Inflammatory macrophage treated with lipopolysaccharide for 1 hour (primary cell): ENCODE measurements around the gene INSIG2.

Experiments
- DNase-seq, 2 donors: peaks; one replicate each; pipeline ENCODE4 v3.0.0-alpha.2; 2020 to 2022

Gene INSIG2

DNA sequence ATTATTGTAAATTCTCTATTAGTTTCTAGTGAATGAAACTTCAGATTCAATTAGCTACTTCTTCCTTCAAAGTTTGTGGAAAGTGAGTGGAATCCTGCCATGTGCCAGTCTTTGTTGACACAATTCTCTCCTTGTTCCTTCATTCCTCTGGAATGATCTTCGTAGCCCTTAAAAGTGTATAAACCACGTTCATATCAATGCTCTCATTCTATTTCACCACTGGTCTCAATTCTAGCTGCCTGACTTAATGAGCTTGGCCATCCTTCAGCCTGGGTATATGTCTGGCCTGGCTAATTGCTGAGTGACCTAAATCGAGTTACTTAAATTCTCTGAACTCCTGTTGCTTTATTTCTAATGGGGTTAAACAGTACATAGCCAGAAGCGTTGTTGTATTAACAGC is 43.5 kb downstream of the INSIG2 start:
- DNase-seq = no peak

DNA sequence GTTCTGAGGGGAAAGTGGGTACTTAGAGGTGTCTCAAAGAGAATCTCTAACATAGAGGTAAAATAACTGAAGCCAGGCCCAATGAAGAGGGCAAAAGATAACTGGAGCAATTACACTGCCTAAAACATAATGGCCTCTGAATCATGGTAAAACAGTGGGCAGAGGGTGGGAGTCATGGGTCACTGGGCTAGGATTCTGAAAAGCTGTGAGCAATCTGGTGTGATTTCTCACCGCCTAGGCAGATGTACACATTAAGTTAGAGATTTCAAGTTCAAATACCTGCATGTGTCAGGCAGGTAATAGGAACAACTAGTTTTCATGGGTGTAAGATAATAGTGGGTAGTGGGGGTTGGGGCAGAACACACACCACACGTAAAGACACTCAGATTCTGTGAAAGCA is 45.6 kb downstream of the INSIG2 start:
- no peak for DNase-seq

DNA sequence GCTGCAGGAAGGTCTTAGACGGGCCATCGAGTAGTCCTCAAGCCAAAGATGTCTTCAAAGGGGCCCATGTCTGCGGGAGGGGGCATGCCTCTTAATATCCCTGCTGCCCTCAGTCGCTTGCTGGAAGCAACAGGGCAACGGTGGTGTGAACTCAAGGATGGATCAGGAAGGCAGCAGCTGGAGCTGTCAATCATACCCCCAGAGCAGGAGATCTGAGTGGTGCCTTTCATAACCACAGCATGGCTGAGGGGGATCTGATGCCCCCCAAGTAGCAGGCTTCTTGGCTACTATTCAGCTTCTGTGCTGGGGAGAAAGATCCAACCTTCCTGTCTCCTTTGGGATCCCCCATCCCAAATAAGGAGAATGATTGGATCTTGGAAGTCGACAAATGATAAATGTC is 46.4 kb downstream of the INSIG2 start:
- DNase-seq = no peak

DNA sequence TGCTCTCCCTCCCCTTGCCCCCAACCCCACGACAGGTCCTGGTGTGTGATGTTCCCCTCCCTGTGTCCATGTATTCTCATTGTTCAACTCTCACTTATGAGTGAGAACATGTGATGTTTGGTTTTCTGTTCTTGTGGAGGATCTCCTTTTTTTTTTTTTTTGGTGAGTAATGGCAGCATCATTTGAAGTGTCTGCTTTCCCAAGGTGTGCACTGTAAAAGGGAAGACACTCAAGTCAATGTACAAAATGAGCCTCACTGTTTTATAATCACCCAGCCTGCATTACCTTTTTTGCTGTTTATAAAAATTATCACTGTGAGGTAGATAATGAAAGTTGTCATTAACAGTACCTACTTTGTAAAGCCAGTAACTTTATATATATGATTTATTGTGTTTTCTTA is 56.9 kb downstream of the INSIG2 start:
- no peak for DNase-seq

DNA sequence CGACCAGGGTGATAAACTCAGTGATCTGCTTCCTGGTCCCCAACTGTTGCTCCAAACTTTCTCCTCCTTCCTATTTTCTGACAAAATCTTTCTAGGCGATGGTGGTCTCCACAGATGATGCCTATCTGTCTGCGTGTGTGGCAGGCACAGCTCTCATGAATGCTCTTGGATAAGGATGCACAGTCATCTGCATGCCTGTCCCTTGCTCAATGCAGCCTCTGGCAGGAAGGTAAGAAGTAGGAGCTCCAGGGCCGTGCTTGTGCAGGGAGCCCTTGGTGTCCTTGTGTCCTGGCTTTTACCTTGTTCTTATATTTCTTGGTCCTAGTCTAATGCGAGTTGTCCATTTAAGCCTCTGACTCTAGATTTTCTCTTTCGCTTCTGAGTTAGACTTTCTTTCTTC is 57.5 kb downstream of the INSIG2 start:
- no peak for DNase-seq

DNA sequence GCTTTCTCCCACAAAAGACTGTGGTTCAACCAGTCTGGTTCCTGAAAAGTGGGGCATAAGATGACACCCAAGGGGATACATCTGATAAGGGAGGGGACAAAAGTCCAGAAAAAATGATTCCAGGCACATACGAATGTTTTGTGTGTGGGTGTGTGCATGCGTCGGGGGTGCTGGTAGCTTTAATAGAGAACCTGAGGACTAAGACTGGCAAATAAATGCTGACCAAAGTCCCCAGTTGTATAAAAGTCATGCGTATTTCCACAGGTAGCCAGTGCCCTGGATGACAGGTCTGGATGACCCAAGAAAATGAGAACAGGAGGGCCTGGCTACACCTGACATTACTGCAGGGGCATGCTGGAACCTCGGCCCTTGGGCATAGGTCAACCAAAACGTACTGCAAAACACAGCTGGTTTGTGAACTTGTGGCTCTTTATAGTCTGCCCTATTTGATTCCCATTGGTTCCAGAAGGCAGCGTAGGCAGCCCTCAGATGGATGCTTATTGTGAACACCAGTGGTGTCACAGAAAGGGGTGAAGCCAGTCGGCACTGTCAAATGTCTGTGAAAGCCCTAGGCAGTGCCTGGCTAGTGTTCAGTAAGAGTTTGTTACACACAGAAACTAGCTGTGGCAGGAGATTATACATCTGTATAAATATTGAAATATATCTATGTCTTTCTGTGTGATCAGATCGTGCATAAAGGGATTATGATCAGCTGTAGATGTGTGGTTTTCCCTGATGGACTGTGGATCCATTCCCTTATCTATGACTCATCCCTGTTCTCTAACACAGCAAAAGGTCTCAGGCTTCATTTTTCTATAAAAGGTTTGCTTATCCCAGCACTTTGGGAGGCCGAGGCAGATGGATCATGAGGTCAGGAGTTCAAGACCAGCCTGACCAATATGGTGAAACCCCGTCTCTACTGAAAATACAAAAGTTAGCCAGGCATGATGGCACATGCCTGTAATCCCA is 58.3 kb downstream of the INSIG2 start:
- no peak for DNase-seq

DNA sequence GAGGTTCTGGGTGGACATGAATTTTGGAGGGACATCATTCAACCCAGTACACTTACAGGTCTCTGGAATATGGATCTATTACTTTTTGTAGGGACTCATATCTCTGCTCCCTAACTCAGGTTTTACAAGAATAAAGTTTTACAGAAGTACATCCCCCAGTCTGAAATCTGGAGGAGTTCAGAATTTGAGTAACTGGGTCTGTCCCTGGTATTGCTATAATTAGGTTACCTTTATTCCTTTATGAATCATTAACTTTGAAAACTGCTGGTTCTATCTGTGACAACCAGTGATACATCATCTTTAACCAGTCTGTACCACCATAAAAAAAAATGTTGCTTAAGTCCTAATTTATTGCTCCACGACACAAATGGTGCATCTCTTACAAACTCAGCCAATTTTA is 59.9 kb downstream of the INSIG2 start:
- DNase-seq = no peak

DNA sequence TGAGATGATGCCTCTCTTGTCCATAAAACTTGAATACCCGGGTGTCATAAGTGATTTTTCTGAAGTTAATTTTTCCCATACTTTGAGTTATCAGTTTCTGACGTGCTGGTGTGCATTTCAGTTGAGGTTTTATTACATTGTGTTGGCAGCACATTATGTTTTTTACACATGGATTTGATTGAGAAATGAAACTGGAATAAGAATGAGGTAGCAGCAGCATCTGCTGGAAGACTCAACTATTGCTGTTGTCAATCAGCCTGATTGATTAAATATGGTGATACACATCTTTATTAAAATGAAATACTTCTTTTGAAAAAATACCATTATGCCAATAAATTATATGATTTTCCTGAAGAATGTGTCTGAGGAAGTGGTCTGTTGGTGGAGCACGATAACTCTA is 60.5 kb downstream of the INSIG2 start:
- DNase-seq = no peak

DNA sequence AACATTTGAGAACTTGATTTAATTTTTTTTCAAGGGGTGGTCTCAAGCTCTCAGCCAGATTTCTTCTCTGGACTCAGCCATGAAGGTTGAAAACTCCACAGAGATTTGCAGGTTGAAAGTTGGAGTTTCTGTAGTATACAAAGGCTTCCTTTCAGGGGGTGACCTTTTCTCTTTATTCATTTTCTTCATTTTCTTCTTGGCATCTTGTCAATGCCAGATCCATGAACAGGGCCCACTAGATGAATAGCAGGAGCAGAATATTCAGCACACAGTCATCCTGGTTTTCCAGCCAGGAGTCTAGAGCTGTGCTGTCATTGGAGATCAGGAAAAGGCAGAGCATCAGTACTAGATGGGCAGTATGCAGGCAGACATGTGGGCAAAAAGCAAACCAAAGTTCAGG is 62.0 kb downstream of the INSIG2 start:
- DNase-seq = no peak

DNA sequence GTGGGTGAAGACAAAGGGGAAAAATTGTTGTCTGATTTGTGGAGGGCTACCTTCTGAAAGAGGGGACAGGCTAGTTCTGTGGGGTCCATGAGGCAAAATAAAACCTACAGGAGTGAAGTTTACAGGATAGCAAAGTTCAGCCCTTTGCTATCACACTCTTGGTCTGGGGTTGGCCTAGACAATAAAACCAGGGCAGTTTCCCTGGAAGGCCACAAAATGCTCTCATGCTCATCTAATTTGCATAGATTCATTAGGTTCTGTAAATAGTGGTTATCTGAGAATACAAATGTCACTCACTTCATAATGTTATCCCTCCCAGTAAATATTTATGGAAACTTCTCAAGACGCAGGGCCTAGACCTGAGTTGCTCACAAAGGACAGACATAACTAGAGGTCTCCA is 63.6 kb downstream of the INSIG2 start:
- no peak for DNase-seq

DNA sequence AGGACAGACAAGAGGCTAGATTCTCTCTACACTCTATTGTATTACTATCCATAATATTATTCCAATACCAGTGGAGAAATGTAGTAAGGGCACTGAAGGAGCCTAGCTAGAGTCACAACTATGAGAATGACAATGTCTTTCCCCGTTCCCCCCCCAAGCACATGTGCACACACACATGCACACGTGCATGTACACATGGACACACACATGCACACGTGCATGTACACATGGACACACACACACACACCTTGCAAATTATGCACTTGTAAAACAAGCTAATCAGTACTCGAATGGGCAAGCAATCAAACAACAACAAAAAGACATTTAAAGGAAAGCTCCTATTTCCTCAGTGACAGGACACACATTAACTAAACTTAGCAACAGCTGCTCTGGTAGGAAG is 65.2 kb downstream of the INSIG2 start:
- no peak for DNase-seq

DNA sequence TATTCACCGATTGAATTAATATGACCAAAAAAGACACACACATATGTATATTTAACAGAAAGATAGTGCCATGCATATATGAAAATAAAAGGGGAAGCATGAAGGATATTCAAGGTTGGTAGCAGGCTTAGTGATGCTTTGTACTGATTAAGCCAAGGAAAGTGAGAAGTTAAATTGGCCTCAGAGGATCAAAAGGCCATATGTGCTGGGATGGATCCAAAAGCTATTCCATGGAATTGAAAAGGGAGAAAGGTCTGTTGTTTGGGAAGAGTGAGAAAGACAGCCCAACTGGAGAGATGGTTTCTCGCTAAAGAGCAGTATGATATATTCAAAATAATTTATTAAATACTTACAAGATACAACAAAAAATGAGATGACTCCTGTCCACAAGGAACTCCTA is 65.9 kb downstream of the INSIG2 start:
- no peak for DNase-seq
